Measurements from ENCODE around the gene CACNA1S.

Gene CACNA1S

DNA sequence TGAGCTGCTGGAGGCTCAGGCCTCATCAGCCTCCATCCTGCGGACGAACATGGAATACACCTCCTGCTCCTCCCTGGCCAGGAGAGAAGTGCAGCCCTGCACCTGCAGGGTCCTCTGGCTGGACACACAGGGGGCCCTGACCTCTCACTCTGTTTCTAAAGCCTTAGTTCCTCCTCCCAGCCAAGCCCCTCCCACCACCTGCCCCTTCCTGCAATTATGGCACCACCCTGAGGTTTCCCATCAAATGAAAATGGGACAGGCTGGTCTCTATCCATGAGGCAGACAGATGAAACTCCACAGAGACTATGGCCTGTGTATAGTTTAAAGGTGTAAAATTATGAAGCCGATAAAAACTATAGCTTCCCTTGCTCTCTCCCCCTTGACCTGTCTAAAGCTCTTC is 42.6 kb downstream of the CACNA1S start:
- Histone ChIP-seq H3K9ac (ENCODE audit: low read length) (no peak overlapping the region), H3K4me2 (ENCODE audit: low read length) (no peak overlapping the region), H4K20me1 (ENCODE audit: insufficient read depth, low read length) (no peaks in the 10 kb centered on the region), H2AFZ (ENCODE audit: low read length) (no peak overlapping the region), H3K9me2 (ENCODE audit: low read depth, low read length) (no peaks in the 10 kb centered on the region), H3K79me2 (ENCODE audit: insufficient read depth, low read length) (no peaks in the 10 kb centered on the region), H3K36me3 (ENCODE audit: insufficient read depth, low read length) (no peaks in the 10 kb centered on the region), H3K4me1 (ENCODE audit: insufficient read depth, low read length, severe bottlenecking) (no peaks in the 10 kb centered on the region), H3K27ac (ENCODE audit: low read depth, low read length, poor library complexity, severe bottlenecking) (no peak overlapping the region), H3K27me3 (ENCODE audit: insufficient read depth, low read length) (peaks cover 3% of the 10 kb centered on the region; the same call in 1 of the 2 replicates), H3F3A (ENCODE audit: insufficient read depth, low read length) (no peaks in the 10 kb centered on the region), H3K9me3 (ENCODE audit: low read length) (no peaks in the 10 kb centered on the region), H3K4me3 (ENCODE audit: low read depth, low read length, poor library complexity, severe bottlenecking) (no peak overlapping the region)
- TF ChIP-seq, protein P1, sequence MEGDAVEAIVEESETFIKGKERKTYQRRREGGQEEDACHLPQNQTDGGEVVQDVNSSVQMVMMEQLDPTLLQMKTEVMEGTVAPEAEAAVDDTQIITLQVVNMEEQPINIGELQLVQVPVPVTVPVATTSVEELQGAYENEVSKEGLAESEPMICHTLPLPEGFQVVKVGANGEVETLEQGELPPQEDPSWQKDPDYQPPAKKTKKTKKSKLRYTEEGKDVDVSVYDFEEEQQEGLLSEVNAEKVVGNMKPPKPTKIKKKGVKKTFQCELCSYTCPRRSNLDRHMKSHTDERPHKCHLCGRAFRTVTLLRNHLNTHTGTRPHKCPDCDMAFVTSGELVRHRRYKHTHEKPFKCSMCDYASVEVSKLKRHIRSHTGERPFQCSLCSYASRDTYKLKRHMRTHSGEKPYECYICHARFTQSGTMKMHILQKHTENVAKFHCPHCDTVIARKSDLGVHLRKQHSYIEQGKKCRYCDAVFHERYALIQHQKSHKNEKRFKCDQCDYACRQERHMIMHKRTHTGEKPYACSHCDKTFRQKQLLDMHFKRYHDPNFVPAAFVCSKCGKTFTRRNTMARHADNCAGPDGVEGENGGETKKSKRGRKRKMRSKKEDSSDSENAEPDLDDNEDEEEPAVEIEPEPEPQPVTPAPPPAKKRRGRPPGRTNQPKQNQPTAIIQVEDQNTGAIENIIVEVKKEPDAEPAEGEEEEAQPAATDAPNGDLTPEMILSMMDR (IDR thresholded peaks at IDR 0.05; ENCODE audit: low read length) = no peak
- TF ChIP-seq EZH2 (IDR thresholded peaks at IDR 0.05; ENCODE audit: borderline replicate concordance, low read length) = no peak

DNA sequence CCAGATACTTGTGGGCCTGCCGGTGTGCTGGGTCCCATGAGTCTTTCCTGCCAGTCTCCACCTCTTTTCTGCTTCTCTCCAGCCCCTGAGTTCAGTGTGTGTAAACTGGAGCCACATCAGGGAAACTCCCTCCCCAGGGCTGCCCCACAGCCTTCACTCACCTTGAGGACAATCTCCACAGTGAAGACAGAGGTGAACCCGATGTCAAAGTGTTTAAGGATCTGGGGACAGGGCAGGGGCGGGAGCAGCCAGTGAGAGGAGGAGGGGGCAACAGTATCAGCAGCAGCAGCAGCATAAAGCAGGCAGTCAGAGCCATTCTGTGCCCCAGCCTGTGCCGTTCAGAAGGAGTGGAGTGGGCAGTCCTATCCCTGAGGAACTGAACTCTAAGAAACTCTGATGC is 43.2 kb downstream of the CACNA1S start:
- no peak overlapping the region for H3K27ac ChIP-seq (ENCODE audit: low read depth, low read length, poor library complexity, severe bottlenecking)
- no peaks in the 10 kb centered on the region for H3K36me3 ChIP-seq (ENCODE audit: insufficient read depth, low read length)
- no peak overlapping the region for H3K4me2 ChIP-seq (ENCODE audit: low read length)
- no peaks in the 10 kb centered on the region for H3K9me2 ChIP-seq (ENCODE audit: low read depth, low read length)
- no peaks in the 10 kb centered on the region for H4K20me1 ChIP-seq (ENCODE audit: insufficient read depth, low read length)
- H3K4me1 ChIP-seq (ENCODE audit: insufficient read depth, low read length, severe bottlenecking) = no peaks in the 10 kb centered on the region
- H3K9ac ChIP-seq (ENCODE audit: low read length) = no peak overlapping the region
- H3K27me3 ChIP-seq (ENCODE audit: insufficient read depth, low read length) = peaks cover 3% of the 10 kb centered on the region; the same call in 1 of the 2 replicates
- H3K9me3 ChIP-seq (ENCODE audit: low read length) = no peaks in the 10 kb centered on the region
- no peak overlapping the region for H2AFZ ChIP-seq (ENCODE audit: low read length)
- H3F3A ChIP-seq (ENCODE audit: insufficient read depth, low read length) = no peaks in the 10 kb centered on the region
- no peaks in the 10 kb centered on the region for H3K79me2 ChIP-seq (ENCODE audit: insufficient read depth, low read length)
- TF ChIP-seq, protein P1 (IDR thresholded peaks at IDR 0.05; ENCODE audit: low read length) = no peak
- no peak for TF ChIP-seq EZH2 (IDR thresholded peaks at IDR 0.05; ENCODE audit: borderline replicate concordance, low read length)
- H3K4me3 ChIP-seq (ENCODE audit: low read depth, low read length, poor library complexity, severe bottlenecking) = no peak overlapping the region

DNA sequence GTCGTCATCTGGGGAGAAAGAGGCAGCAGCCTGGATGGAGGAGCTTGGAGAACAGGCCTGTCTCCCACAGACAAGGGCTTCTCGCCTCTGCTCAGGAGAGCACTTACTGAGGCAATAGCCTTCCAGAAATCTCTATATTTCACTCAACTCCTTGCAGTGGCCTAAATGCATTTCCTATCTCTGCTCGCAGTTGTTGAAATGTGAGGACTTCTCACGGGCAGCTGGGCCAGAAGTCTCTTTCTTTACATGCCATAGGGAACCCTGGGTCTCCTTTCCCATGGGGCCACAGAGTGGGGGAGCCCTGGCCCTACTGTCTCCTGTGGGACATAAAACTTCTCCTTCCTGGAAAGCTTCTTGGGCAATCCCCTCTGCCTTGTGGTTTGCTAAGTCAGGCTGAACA is 45.2 kb downstream of the CACNA1S start:
- H3K36me3 ChIP-seq (ENCODE audit: insufficient read depth, low read length) = no peaks in the 10 kb centered on the region
- H3K4me3 ChIP-seq (ENCODE audit: low read depth, low read length, poor library complexity, severe bottlenecking) = no peak overlapping the region
- no peaks in the 10 kb centered on the region for H3F3A ChIP-seq (ENCODE audit: insufficient read depth, low read length)
- H3K27me3 ChIP-seq (ENCODE audit: insufficient read depth, low read length) = peaks cover 3% of the 10 kb centered on the region; the same call in 1 of the 2 replicates
- no peak overlapping the region for H2AFZ ChIP-seq (ENCODE audit: low read length)
- H3K4me1 ChIP-seq (ENCODE audit: insufficient read depth, low read length, severe bottlenecking) = no peaks in the 10 kb centered on the region
- no peak overlapping the region for H3K27ac ChIP-seq (ENCODE audit: low read depth, low read length, poor library complexity, severe bottlenecking)
- no peaks in the 10 kb centered on the region for H3K9me3 ChIP-seq (ENCODE audit: low read length)
- no peaks in the 10 kb centered on the region for H3K9me2 ChIP-seq (ENCODE audit: low read depth, low read length)
- no peaks in the 10 kb centered on the region for H4K20me1 ChIP-seq (ENCODE audit: insufficient read depth, low read length)
- H3K4me2 ChIP-seq (ENCODE audit: low read length) = no peak overlapping the region
- TF ChIP-seq, protein P1 (IDR thresholded peaks at IDR 0.05; ENCODE audit: low read length) = no peak
- TF ChIP-seq EZH2 (IDR thresholded peaks at IDR 0.05; ENCODE audit: borderline replicate concordance, low read length) = no peak
- no peaks in the 10 kb centered on the region for H3K79me2 ChIP-seq (ENCODE audit: insufficient read depth, low read length)
- no peak overlapping the region for H3K9ac ChIP-seq (ENCODE audit: low read length)
